ENCODE data around the gene SLCO4A1.

Gene SLCO4A1

GRCh38 chr20:62696434-62696957 lies 54.2 kb downstream of the SLCO4A1 start:
- DNase-seq (ENCODE audit: low read depth): no peak
- H3K4me3 ChIP-seq (ENCODE audit: low read length): no peak overlapping the region
- no peak for TF ChIP-seq CTCF (conservative IDR thresholded peaks at IDR 0.05; ENCODE audit: low read depth, low read length)

- no peak overlapping the region for H3K4me3 ChIP-seq (ENCODE audit: low read length)
- no peak for TF ChIP-seq CTCF (conservative IDR thresholded peaks at IDR 0.05; ENCODE audit: low read depth, low read length)
- no peak for DNase-seq (ENCODE audit: low read depth)
Observed at GRCh38 chr20:62696989-62697388, 54.7 kb downstream of the SLCO4A1 start.

GRCh38 chr20:62697468-62697912 lies 55.2 kb downstream of the SLCO4A1 start:
- H3K4me3 ChIP-seq (ENCODE audit: low read length): no peak overlapping the region
- no peak for DNase-seq (ENCODE audit: low read depth)
- no peak for TF ChIP-seq CTCF (conservative IDR thresholded peaks at IDR 0.05; ENCODE audit: low read depth, low read length)

- H3K4me3 ChIP-seq (ENCODE audit: low read length): no peak overlapping the region
- no peak for TF ChIP-seq CTCF (conservative IDR thresholded peaks at IDR 0.05; ENCODE audit: low read depth, low read length)
- DNase-seq (ENCODE audit: low read depth): no peak
Observed at GRCh38 chr20:62698231-62698630, 55.9 kb downstream of the SLCO4A1 start.

GRCh38 chr20:62699296-62699695 lies 57.0 kb downstream of the SLCO4A1 start:
- DNase-seq (ENCODE audit: low read depth): no peak
- H3K4me3 ChIP-seq (ENCODE audit: low read length): no peak overlapping the region
- no peak for TF ChIP-seq CTCF (conservative IDR thresholded peaks at IDR 0.05; ENCODE audit: low read depth, low read length)

GRCh38 chr20:62699741-62700140 lies 57.4 kb downstream of the SLCO4A1 start:
- H3K4me3 ChIP-seq (ENCODE audit: low read length): no peak overlapping the region
- TF ChIP-seq CTCF (conservative IDR thresholded peaks at IDR 0.05; ENCODE audit: low read depth, low read length): no peak
- no peak for DNase-seq (ENCODE audit: low read depth)

- no peak for DNase-seq (ENCODE audit: low read depth)
- TF ChIP-seq CTCF (conservative IDR thresholded peaks at IDR 0.05; ENCODE audit: low read depth, low read length): no peak
- H3K4me3 ChIP-seq (ENCODE audit: low read length): no peak overlapping the region
Observed at GRCh38 chr20:62700261-62700930, 58.1 kb downstream of the SLCO4A1 start.
